ENCODE results near the gene PGBD5.
"Not testable (repeated sequence)": the region's sequence is repeated elsewhere in the genome, so short reads cannot be mapped to it uniquely, and the experiment has no call there.

DNA sequence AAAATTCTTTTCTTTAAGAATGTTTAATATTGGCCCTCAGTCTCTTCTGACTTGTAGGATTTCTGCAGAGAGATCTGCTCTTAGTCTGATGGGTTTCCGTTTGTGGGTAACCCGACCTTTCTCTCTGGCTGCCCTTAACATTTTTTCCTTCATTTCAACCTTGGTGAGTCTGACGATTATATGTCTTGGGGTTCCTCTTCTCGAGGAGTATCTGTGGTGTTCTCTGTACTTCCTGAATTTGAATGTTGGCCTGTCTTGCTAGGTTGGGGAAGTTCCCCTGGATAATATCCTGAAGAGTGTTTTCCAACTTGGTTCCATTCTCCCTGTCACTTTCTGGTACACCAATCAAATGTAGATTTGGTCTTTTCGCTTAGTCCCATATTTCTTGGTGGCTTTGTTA, 48.8 kb upstream of the PGBD5 start:
- not testable (repeated sequence) for TF ChIP-seq EZH2 (IDR thresholded peaks at IDR 0.05); POLR2AphosphoS5 (IDR thresholded peaks at IDR 0.05; ENCODE audit: borderline replicate concordance, low read depth, low read length)
